Measurements from ENCODE around the gene TMEM61. TPM values are rescaled to one million over a fixed set of nuclear protein-coding genes. Genes with fewer than 3 reads are reported as not detected.

Gene TMEM61
- total and polyA plus RNA-seq, 2 donors (not counting 1 experiment from before 2014, with no cell fraction given): not detected

DNA sequence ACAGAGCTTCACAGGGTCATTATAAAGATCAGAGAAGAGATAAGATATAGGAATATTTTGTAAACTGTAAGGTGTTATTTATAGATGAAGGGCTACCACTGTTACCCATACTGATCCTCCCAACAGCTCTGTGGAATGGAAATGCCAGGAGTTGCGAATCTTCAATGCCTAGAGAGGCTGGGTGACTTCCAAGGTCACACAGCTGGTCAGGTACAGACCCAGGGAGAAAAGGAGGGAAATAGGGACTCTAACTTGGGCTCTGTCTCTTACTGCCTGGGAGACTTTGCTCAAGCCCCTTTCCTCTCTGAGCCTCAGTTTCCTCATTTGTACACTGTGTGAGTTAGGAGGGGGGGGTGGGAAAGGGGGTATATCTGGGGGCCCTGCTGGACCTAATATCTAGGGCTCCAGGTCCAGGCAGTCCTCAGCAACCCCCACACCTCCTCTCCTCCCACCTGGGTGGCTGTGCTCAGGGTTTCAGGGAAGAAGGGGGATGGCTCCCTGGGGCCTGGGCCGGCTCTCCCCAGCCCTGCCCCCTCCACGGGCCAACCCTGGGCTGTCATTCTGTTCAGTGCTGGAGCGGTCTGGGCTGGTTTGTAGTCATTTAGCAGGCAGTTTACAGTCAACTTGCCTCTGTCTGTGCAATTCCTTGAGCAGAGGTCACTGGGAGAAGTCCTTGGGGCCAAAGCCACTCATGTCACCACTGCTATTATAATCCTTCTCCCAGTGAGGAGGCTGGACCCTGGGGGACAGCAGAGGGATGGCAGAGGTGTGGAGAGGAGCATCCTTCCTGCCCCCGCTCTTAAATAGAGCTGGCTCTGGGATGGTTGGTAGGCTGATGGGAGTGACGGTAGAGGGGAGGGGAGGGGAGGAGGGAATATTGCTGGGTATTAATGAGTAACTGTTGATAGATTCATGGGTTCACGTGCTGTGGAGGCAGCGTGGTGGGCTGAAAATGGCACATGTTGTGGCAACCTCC is 20.0 kb downstream of the TMEM61 start:
- H3K4me1 ChIP-seq (ENCODE audit: control insufficient read depth in 2 of 2, insufficient read depth in 2 of 2, low read length in 2 of 2): peaks cover 10 to 11% of the 10 kb centered on the region in 2 donors
- no peak overlapping the region for H3K4me2 ChIP-seq (replicated peaks; ENCODE audit: low read depth, low read length, poor library complexity, severe bottlenecking)
- DNase-seq (no peak), ATAC-seq (ENCODE audit: low read depth) (no peak)
- H3K79me2 ChIP-seq (ENCODE audit: control insufficient read depth, insufficient read depth, low read length): no peaks in the 10 kb centered on the region
- H3K9me3 ChIP-seq (ENCODE audit: control extremely low read depth in 1 of 3, control insufficient read depth in 2 of 3, insufficient read depth in 1 of 3, low read length in 2 of 3): peaks cover 0 to 6% (median 0%) of the 10 kb centered on the region in 3 donors
- no peak overlapping the region for H3K4me3 ChIP-seq (ENCODE audit: control extremely low read depth in 1 of 5, extremely low read depth in 1 of 5, insufficient read depth in 1 of 5, low read depth in 2 of 5, low read length in 4 of 5)
- 73% methylated on average over 7 of the region's 8 CpGs for WGBS (ENCODE audit: insufficient coverage)
- ChIA-PET POLR2A (no interaction called here), CTCF (no interaction called here)
- no peaks in the 10 kb centered on the region for H4K20me1 ChIP-seq (ENCODE audit: control insufficient read depth, insufficient read depth, low read length, poor library complexity, severe bottlenecking)
- no peak overlapping the region for H3K9ac ChIP-seq (ENCODE audit: low read length)
- H3K27me3 ChIP-seq (replicated peaks in 1 of 4; ENCODE audit: control extremely low read depth in 1 of 4, control insufficient read depth in 3 of 4, insufficient read depth in 4 of 4, low read length in 3 of 4): peaks cover 0 to 53% (median 13%) of the 10 kb centered on the region in 4 experiments
- no peaks in the 10 kb centered on the region for H3K36me3 ChIP-seq (replicated peaks in 1 of 2; ENCODE audit: control extremely low read depth in 1 of 2, control insufficient read depth in 1 of 2, extremely low read depth in 1 of 2, insufficient read depth in 2 of 2, low read length in 1 of 2)
- TF ChIP-seq, protein P1, sequence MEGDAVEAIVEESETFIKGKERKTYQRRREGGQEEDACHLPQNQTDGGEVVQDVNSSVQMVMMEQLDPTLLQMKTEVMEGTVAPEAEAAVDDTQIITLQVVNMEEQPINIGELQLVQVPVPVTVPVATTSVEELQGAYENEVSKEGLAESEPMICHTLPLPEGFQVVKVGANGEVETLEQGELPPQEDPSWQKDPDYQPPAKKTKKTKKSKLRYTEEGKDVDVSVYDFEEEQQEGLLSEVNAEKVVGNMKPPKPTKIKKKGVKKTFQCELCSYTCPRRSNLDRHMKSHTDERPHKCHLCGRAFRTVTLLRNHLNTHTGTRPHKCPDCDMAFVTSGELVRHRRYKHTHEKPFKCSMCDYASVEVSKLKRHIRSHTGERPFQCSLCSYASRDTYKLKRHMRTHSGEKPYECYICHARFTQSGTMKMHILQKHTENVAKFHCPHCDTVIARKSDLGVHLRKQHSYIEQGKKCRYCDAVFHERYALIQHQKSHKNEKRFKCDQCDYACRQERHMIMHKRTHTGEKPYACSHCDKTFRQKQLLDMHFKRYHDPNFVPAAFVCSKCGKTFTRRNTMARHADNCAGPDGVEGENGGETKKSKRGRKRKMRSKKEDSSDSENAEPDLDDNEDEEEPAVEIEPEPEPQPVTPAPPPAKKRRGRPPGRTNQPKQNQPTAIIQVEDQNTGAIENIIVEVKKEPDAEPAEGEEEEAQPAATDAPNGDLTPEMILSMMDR (IDR thresholded peaks at IDR 0.05): no peak
- no peak for TF ChIP-seq EZH2 (IDR thresholded peaks at IDR 0.05; ENCODE audit: borderline replicate concordance, insufficient read depth, low read depth, low read length, poor library complexity, severe bottlenecking)
- no peak overlapping the region for H3K27ac ChIP-seq (ENCODE audit: low read length in 2 of 2)
- Mint-ChIP-seq H3K4me1 (peaks cover 14% of the 10 kb centered on the region), H3K9me3 (ENCODE audit: insufficient read depth) (no peaks in the 10 kb centered on the region), H3K4me3 (no peak overlapping the region), H3K27ac (no peak overlapping the region), H3K27me3 (peaks cover 37% of the 10 kb centered on the region)
- no peak overlapping the region for H2AFZ ChIP-seq (ENCODE audit: insufficient read depth, low read depth, low read length, poor library complexity, severe bottlenecking)
- intact Hi-C loops (cut with micrococcal nuclease): no loop called here

DNA sequence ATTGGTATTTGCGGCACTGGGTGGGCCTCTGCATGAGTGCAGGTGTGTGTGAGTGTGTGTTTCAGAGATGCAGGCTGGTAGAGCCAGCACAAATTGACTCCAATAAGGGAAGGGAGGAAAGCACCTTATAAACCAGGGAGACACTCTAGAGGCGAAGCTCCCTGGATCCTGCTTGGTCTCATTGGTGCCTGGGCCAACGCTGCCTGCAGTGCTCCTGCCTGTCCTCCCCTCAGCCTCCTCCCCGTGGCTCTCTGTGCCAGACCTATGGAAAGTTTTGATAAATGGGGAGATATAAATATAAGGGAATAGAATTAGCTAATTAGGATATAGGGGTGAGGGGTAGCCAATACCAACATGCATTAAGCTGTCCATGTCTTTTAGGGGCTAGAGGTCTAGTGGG is 20.9 kb downstream of the TMEM61 start:
- intact Hi-C loops (cut with micrococcal nuclease): no loop called here
- H3K36me3 ChIP-seq (replicated peaks in 1 of 2; ENCODE audit: control extremely low read depth in 1 of 2, control insufficient read depth in 1 of 2, extremely low read depth in 1 of 2, insufficient read depth in 2 of 2, low read length in 1 of 2): no peaks in the 10 kb centered on the region
- Mint-ChIP-seq H3K27me3 (peaks cover 28% of the 10 kb centered on the region), H3K9me3 (ENCODE audit: insufficient read depth) (no peaks in the 10 kb centered on the region), H3K4me3 (no peak overlapping the region), H3K4me1 (peaks cover 10% of the 10 kb centered on the region), H3K27ac (no peak overlapping the region)
- CTCF ChIA-PET: interaction anchor here (1.1 kb wide), 1 partner anchor 56 kb away, joined by 3 read pairs; no protein-coding TSS in a partner anchor
- no peak for TF ChIP-seq EZH2 (IDR thresholded peaks at IDR 0.05; ENCODE audit: borderline replicate concordance, insufficient read depth, low read depth, low read length, poor library complexity, severe bottlenecking)
- TF ChIP-seq, protein P1 (IDR thresholded peaks at IDR 0.05): no peak
- H3K4me3 ChIP-seq (ENCODE audit: control extremely low read depth in 1 of 5, extremely low read depth in 1 of 5, insufficient read depth in 1 of 5, low read depth in 2 of 5, low read length in 4 of 5): no peak overlapping the region
- 94% methylated on average over 3 of the region's 4 CpGs for WGBS (ENCODE audit: insufficient coverage)
- H3K9me3 ChIP-seq (ENCODE audit: control extremely low read depth in 1 of 3, control insufficient read depth in 2 of 3, insufficient read depth in 1 of 3, low read length in 2 of 3): peaks cover 0 to 1% (median 0%) of the 10 kb centered on the region in 3 donors
- DNase-seq: no peak
- H3K9ac ChIP-seq (ENCODE audit: low read length): no peak overlapping the region
- H4K20me1 ChIP-seq (ENCODE audit: control insufficient read depth, insufficient read depth, low read length, poor library complexity, severe bottlenecking): no peaks in the 10 kb centered on the region
- no peak for ATAC-seq (ENCODE audit: low read depth)
- H2AFZ ChIP-seq (ENCODE audit: insufficient read depth, low read depth, low read length, poor library complexity, severe bottlenecking): no peak overlapping the region
- no peaks in the 10 kb centered on the region for H3K79me2 ChIP-seq (ENCODE audit: control insufficient read depth, insufficient read depth, low read length)
- peaks cover 7 to 9% of the 10 kb centered on the region in 2 donors for H3K4me1 ChIP-seq (ENCODE audit: control insufficient read depth in 2 of 2, insufficient read depth in 2 of 2, low read length in 2 of 2)
- POLR2A ChIA-PET: no interaction called here
- H3K27me3 ChIP-seq (replicated peaks in 1 of 4; ENCODE audit: control extremely low read depth in 1 of 4, control insufficient read depth in 3 of 4, insufficient read depth in 4 of 4, low read length in 3 of 4): peaks cover 0 to 44% (median 9%) of the 10 kb centered on the region in 4 experiments
- no peak overlapping the region for H3K27ac ChIP-seq (ENCODE audit: low read length in 2 of 2)
- H3K4me2 ChIP-seq (replicated peaks; ENCODE audit: low read depth, low read length, poor library complexity, severe bottlenecking): no peak overlapping the region
